DMS79 treated with DMSO at 0.1 percent for 48 hours (cell line): ENCODE results near the gene TXK.
"Not testable (repeated sequence)": the region's sequence is repeated elsewhere in the genome, so short reads cannot be mapped to it uniquely, and the experiment has no call there.

Experiments
- DNase-seq: peaks from one replicate; lab custom pipeline; 2025; lab: John Stamatoyannopoulos, UW

Gene TXK

DNA sequence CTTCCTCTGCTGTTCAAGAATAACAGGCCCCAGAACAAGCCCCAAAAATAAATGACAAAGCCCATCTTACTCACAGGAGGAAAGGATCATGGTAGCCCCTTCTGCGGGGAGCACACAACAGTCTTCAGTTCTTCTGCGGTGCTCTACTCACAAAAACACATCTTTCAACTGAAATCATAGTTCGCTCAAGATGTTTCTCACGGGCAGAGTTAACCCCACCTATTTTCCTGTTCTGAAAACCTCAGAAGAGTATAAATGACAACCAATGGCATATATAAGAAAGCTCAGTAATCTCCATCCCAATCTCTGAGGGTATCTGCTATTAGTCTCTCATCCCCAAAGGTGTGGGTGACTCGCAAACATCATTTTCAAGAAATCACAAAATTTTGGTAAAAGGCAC lies at the start of gene TXK:
Gene TXK (minus strand): TSS at position 170 of the 400 bp plus-strand sequence. CDS start 80 bp downstream, at position 90.
- no peak for DNase-seq

DNA sequence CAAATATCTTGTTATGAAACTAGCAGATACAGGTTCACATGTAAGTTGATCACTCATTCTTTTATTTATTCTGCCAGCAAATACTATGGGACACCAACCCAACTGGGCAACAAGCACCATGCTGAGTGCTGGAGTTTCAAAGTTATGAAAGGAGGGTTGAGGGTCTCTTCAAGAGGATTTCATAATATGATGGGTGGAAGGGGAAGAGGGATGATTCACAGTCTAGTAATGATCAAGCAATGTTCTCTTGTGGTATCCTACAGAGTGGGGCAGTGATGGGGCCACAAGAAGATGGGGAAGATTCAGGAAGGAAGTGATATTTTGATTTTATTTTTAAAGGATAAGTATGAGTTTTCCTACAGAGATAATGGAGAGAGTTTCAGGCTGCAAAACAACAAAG lies 46.2 kb upstream of the TXK start:
- no peak for DNase-seq

DNA sequence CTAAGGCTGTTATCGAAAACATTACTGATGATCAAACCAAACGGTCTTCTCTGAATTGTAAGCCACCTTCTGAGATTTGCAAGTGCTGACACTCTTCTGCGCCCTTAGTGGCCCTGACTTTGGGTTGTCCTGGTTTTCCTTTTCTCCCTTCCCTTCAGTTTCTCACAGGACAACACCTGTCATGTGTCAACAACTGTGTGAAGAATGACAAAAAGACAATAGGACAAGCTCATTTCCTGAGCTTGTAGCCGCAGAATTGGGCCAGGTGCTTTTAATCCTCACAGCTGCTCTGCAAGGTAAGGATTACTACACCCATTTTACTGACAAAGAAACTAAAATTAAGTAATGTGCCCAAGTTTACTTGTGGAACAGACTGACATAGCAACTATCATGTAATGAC lies 44.9 kb upstream of the TXK start:
- DNase-seq: no peak

DNA sequence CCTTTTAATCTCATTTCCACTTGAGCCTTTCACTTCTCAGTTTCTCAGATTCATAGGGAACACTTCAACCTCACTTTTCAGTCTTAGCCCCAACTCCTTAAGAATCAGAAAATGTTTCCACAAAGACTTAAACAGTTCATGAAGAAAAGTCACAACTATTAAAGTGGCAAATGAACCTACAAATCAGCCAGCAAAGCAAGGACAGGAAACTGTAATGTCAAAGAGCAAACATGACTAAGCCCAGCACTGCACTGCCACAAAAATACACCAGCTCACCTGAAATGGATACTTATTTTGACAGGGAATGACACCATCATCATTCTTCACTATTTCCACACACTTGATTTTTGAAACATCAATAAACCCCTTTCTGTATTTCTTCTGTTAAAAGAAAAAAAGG lies 41.8 kb upstream of the TXK start:
- no peak for DNase-seq

DNA sequence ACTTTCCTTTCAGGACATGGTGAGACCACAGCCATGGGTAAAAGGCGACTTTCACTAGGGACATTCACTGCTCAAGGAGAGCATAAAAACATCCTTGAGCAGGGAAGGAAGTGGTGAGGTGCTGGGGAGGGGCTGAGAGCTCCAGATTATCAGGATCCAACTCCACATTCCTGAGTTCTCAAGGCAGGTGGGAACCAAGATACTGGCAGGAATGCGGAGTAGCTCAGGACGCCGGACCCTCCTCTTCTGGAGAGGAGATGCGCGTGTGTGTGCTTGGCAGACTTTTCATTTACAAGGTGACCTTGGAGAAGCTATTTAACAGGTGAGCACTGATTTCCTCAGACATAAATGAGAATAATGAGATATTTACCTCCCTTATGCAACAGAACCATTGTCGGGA lies 41.3 kb upstream of the TXK start:
- no peak for DNase-seq

DNA sequence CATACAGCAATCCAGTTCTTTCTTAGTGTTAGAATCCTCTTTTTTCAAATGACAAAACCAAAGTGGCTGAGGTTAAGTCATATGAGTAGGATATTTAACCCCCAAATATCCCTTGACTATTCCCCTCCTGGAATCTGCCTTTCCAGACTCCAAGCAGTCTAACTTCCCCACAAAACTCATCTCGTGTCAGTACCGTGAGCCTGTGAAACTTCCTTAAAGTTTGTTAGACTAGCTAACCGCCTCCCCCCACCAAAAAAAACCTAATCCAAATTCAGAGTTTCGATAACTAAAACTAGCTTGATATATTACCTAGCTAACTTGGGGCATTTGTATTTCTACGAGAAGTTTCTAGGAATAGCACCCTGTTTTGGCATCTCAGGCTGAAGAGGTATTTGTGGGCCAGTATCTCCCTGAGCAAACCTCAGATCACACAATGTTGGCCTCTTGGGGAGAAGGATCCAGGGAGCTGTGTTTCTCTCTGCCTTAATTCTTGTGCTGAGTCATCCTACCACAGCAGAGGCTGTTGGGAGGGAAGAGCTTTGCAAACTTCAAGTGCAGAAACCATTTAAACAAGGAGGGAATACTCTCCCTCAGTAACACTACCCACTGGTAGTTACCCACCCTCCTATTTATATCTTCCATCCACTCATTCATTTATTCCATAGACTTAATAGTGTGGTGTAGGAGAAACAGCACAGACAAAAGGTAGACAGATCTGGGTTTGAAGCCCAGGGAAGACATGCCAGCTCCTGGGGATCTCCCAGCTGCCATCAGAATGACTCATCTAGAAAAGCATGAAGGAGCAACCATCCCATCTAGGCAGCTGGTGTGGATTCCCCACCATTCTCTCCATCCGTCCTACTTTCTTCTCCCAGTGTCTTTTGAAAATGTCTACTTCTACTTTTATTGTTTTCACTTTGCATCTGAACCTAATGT lies 39.3 kb upstream of the TXK start:
- no peak for DNase-seq

DNA sequence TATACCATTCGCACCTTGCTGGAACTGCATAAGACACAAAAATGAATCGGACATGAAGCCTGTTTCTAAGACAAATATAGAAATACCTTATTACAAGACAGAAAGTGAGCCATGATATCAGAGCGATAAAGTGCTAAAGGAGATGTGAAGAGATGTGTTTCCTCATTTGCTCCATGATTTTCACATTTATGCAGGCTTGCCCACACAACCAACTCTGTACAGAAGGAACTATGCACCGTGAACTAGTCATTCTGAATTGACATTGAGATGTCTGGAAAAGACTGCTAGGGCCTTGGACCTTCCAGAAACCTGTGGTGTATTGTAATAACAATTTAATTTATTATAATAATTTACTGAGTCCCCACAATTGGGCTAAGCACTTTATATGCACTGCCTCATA lies 38.6 kb upstream of the TXK start:
- no peak for DNase-seq

DNA sequence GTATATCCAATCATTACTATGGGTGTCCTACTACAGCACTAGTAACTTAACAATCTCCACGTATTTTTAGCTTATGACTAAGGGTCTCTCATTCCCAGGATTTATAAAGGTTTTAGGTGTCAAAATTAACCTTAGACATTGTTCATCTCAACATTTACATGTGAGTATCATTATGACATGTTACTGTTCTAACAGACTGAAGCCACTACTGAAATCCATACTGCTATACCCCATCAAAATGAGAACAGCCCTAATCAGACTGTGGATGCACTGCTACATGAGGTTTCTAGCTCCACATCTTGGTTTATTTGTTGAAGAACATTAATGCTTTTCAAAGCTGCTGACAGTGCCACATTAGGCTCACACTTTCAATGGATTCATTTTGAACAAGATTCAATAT lies 35.6 kb upstream of the TXK start:
- no peak for DNase-seq

DNA sequence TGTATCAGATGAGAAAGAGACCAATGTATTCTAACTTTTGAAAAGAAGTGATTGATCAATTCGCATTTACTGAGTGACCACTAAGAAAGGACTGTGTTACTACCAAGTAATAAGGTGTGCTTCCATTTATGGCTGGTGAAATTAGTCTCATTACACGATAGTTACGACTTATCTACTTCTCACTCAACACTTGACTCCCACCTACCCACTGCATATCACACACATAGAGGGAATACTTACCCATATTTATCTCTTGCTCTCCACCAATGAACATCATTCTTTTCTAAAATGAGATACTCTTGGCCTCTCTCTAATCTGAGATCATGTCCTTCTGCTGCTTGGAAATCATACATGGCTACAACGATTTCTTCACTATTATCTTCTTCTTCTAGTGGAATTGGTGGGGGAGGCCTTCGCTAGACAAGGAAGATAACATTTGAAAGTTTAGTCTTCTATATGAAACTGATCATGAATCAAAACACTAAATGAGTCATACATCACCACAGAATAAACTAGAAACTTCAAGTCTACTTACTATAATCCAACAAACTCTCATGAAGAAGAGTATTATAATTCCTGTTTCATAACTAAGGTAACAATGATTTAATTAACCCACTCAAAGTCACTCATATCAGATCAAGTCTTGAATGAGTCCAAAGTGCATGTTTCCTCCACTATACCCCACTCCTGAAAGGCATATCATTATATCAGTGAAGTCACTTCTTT lies 33.7 kb upstream of the TXK start:
- DNase-seq: no peak

DNA sequence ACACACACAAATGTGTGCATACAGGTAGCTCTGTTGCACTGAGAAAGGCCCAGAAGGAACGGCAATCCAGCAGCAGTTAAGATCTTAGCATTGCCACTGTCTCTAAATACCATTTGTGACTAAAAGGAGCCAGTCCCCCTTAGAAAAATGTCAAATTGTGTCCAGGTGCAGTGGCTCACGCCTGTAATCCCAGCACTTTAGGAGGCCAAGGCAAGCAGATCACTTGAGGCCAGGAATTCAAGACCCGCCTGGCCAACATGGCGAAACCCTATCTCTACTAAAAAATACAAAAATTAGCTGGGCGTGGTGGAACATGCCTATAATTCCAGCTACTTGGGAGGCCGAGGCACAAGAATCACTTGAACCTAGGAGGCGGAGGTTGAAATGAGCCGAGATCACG lies 30.5 kb upstream of the TXK start:
- not testable (repeated sequence) for DNase-seq

DNA sequence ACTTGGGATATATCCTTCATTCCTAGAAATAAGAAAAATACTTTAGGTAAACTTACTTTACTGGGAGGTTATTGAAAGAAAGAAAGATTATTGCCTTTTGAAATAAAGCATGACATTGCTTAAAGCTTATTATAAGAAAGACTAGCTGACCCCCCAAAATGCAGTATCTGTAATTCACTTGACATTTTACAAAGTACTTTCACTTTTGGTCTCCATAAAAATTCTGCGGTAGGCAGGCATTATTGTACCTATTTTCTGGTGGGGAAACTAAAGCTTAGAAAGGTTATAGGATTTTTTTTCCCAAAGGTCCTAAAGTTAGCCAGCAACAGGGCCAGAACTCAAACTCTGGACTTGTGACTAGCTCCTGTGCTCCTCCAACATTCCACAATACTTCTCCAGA lies 29.7 kb upstream of the TXK start:
- DNase-seq: no peak

DNA sequence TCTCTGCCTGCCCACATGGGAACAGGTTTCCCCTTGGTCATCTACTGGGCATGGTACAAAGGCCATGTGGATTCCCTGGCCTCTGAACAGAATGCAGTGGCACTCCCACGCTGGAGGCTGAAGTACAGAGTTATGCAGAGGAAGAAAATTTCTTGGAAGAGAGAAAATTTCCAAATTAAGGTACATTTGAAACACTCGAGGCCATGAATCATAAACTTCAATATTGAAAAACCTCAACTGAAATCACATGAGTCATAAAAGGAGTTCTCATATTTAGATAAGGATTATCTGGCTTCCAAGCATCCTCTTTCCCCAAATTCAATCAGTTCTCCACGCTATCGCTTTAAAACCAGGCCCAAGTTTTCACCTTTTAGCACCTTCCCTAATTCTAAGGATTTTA lies 28.1 kb upstream of the TXK start:
- no peak for DNase-seq

DNA sequence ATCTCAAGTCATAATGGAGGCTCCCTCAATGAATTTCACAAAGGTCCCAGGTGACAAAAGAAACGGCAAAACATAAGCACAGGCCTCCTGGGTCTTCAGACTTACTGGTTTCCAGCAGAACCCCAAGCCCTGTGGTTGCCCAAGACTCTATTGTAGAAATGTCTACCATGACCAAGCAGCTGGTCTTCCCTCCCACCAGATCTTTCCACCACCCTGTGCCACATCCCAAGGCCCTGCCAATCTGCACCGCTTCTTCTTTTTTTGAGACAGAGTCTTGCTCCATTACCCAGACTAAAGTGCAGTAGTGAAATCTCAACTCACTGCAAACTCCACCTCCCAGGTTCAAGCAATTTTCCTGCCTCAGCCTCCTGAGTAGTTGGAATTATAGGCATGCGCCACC lies 23.2 kb upstream of the TXK start:
- no peak for DNase-seq

DNA sequence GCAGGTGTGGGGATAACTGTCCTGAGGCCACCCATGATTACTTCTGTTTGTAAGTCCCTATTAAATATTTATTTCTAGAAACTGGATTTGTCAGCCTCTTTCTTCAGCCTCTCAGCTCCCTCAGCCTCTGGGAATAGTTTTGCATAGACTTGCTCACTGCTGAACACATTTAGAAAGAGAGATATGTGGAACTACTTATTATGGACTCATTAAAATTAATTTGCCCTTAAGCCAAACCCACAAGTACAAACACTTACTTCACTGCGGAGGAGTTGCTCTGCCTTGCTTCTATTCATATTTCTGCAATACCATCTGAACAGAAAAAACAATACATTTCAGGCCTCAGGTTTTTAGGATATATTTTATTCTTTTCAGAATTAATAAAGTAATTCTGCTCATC lies 22.4 kb upstream of the TXK start:
- no peak for DNase-seq

DNA sequence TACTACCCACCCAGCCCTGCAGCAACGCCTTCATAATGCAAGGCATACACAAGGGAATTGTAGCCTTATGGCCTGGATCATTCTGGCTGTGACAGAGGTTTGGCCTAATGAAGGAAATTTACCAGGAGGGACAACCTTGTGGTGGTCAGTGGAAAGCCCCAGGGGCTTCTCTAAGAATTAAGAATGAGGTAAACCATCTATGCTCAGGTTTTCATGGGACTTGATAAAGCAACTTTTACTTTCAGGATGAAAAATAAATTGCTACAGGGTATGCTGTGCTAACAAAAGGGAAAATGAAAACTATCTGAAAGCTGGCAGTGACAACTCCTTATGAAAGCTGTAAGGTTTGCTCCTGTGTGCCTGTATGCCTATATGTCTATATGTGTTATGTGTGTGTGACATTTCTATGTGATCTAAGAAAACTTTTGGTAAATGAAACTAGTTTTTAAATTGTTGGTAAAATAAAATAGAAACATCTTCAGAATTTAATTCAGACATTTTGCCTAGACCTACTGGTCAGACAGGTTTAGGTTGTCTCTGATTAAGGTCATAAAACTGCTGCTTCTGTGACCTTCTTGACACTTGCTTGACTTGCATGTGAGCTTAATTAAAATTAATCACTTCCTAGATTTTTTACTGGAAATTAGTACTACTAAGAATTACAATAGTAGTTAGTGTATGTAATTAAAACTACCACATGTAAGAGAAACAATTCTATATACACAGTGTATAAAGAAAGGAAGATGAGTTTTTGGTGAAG lies 19.9 kb upstream of the TXK start:
- no peak for DNase-seq

DNA sequence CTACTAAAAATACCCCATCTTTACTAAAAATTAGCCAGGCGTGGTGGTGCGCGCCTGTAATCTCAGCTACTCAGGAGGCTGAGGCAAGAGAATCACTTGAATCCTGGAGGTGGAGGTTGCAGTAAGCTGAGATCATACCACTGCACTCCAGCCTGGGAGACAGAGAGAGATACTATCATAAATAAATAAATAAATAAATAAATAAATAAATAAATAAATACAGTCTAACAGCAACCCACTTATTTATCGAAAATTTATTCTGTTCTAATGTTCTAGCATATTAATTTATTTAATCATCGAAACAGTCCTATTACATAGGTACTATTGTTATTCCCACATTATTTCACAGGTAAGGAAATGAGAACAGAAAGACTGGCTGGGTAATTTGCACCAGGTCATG lies 18.2 kb upstream of the TXK start:
- DNase-seq: no peak

DNA sequence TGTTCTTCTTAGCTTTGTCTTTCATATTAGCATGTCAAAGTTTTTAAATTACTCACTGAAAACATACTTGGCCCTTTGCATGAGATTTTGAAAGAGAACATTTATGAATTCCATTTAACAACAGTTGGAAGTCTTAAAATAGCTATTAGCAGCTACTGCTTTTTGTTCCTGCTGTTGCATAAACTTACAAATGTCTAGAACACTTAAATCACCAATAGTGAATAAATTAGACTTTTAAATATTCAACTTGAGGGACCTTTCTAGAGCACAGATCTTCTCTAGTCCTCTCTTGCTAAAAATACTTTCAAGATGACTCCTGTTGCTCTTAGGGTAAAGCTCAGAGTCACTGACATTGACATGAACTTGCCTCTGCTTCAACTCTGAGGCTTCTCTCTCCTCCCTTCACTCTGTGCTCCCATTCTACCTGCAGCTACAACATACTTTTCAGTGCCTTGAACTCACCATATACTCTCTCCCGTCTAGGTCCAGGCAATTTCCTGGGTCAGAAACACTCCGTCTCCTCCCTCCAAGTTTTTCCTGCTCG lies 15.8 kb upstream of the TXK start:
- DNase-seq: no peak

DNA sequence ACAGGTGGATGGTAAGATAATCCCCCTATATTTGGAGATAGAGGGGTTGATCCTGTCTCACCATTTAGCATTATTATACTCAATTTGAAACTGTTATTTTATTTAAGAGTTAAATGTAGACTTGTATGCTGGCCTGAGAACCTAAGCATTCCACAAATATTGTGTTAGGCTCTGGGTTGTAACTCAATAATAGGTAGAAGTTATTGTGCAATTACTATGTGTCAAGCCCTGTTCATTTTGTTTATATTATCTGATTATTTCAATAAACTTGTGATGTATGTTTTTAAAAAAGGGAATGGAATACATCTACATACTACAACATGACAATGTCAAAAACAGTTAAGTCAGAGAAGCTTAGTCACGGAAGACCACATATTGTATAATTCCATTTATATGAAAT lies 13.6 kb upstream of the TXK start:
- no peak for DNase-seq

DNA sequence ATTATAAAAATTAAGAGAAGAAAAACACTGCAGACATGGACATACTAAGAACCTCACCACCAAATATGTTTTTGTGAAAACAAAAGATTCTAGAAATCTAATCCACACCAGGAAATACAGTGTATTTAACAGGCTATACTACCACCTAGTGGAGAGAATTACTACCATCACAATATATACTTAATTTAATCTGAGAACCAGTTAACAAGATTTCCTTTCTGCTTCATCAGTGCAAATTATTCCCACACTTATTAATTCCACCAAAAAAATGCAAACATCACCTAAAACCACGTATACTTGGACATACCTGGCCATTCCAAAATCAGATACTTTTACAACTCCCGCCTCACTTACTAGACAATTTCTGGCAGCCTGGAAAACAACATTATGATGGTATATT lies 7.0 kb upstream of the TXK start:
- DNase-seq: peak; percentile 8

DNA sequence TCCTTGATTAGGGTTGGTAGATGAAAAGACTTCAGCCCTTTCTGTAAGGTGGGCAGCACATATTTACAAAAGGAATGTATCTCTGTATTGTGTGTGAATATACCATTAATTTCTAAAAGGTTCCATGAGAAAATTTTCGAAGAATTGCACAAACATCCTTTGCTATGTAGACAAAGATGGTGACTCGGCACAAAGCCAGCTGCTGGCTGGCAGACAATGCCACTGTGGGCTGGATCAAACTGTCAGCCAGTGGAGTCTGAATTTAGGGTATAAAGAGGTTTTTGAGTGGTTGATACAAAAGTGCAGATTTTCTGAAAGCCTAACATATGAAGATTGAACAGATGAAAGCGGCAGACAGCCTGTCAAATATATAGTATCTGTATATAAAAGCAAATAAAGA lies 5.6 kb upstream of the TXK start:
- DNase-seq: no peak

DNA sequence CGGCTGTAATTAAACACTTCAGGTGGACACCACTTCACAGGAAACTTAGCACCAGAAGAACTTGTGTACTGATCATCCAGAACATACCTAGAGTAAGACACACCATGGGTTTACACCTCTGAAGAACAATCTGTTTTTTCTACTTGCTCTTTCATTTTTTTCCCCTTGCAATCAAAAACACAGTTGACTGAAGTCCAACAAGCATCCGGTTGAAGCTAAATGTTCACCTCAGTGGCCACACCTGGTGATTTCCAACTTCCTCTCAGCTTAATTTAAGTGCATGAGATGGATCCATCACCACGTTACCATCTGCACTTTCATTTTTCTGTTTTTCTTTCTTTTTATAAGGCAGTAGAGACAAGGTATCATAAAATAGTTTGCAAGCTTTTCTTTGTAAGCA lies 4.9 kb upstream of the TXK start:
- no peak for DNase-seq

DNA sequence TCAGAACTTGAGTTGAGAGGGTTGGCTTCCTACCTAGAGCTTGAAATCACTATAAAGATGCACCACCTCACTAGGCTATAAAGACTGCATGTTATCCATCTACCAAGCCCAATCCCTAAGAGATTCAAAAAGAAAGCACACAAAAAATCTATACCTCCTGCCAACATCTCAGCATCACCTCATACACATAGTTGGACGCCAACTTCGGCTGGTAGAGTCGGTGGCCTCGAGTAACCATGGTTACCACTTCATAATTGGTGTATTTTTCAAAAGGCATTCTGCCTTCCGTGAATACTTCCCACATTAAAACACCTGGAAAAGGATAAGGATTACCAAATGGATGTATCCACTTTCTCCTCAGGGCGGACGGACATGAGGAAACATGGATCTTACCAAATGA lies 4.5 kb upstream of the TXK start:
- no peak for DNase-seq

DNA sequence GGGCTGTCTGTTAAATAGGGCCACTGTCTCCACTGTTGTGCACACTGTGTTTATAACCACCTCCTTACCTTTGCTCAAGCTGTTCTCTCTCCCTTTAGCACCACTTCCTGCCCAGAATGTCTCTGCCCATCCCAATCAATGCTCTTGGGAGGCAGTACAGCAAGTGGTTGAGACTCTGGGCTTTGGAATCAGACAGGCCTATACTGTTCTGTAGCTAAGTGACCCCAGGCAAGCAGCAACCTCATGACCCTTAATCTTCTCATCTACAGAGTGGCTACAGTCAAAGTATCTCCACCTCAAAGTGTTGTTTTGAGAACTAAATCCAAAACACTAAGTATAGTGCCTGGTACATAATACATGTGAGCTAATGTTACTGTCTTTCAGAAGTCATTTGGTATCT lies 3.8 kb upstream of the TXK start:
- no peak for DNase-seq
